Measurements from ENCODE around the gene AMPD3.

Gene AMPD3

GRCh38 chr11:10490398-10491241, 35.6 kb downstream of the AMPD3 start:
- peak in 1 of 2 donors; percentile 13 for DNase-seq

DNA sequence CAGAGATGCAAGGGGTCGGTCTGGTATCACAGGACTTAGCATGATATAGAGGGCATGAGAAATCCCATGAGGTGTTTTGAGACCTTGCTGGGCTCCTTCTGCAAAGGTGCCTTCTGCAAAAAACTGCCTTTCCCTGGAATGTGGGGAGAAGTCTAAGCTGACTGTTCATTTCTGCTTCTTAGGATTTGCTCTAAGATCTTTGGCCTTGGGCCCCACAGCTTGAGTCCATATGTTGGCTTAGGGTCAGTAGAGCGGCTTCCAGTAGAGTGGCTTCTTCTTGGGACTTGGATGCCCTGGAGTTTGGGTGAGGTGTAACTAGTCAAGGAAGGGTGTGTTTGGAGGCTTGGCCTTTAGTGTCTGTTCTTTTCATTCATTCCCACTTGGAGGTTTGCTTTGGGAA, 37.0 kb downstream of the AMPD3 start:
- no peak for DNase-seq

DNA sequence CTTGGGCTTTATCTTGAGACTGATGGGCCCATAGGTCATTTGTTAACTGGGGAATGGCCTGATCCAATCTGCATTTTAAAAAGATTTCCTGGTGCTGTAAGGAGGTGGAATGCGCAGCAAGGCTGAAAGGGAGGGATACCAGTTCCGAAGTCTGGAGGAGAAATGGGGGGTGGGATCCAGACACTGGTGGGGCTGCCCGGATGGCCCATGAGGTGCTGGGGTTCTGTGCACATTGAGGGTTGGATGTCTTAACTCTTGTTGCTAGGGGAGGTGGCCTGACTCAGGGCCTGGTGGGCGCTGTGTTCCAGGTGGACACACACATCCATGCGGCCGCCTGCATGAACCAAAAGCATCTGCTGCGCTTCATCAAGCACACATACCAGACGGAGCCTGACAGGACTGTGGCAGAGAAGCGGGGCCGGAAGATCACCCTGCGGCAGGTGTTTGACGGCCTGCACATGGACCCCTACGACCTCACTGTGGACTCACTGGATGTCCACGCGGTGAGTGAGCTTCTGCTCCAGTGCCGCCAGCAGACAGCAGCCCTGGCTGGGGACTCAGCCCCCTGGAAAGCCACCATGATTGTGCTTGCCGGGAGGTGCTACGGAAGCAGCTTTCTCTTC, 38.1 kb downstream of the AMPD3 start:
- DNase-seq: no peak

DNA sequence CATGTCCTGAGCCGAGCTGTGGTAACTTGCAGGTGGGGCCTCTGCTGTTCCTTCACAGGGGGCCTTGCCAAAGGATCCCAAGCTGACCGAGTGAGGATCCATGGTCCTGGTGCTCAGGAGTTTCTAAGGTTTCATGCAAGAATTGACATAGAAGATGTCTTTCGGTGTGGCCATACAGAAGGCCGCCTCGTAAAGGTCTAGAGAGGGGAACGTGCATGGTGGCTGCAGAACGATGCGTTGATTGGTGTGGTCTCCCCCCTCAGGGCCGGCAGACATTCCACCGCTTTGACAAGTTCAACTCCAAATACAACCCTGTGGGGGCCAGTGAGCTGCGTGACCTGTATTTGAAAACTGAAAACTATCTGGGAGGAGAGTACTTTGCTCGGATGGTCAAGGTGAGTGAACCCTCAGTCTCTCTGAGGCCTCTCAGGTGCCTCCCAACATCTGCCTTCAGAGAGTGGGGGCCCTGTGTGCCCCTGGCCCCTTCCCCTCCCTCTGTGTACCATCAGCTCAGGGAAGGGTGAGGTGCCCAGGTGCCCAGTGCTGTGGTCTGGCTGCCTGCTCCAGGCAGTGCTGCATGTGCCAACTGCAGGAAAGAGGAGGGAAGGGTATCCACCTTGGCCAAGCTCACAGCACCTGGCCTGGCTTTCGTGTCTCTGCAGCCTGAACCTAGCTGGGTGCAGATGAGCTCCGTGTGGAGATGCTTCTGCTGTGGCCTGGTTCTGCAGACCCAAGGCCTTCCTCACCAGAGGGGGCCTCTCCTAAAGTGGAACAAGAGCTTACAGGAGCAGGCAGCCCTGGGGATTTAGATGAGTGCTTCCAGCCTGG, 39.8 kb downstream of the AMPD3 start:
- no peak for DNase-seq

DNA sequence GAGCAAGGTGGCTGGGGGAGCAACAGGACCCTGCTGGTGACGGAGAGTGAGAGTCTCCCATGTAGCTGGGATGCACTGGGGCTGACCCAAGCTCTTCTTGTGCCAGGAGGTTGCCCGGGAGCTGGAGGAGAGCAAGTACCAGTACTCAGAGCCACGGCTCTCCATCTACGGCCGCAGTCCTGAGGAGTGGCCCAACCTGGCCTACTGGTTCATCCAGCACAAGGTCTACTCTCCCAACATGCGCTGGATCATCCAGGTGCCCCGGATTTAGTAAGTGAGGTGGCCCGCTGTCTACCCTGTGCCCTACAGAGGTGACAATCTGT, 40.4 kb downstream of the AMPD3 start:
- DNase-seq: no peak

- no peak for DNase-seq
These were observed 41.4 kb downstream of the AMPD3 start for GRCh38 chr11:10496296-10496936.

- no peak for DNase-seq
These were observed 42.4 kb downstream of the AMPD3 start for GRCh38 chr11:10497371-10498021.

GRCh38 chr11:10498022-10498400, 42.9 kb downstream of the AMPD3 start:
- DNase-seq: no peak

GRCh38 chr11:10498426-10499250, 43.6 kb downstream of the AMPD3 start:
- no peak for DNase-seq

- DNase-seq: no peak
These were observed 44.4 kb downstream of the AMPD3 start for GRCh38 chr11:10499452-10499851.

GRCh38 chr11:10499874-10500601, 45.0 kb downstream of the AMPD3 start:
- DNase-seq: no peak

DNA sequence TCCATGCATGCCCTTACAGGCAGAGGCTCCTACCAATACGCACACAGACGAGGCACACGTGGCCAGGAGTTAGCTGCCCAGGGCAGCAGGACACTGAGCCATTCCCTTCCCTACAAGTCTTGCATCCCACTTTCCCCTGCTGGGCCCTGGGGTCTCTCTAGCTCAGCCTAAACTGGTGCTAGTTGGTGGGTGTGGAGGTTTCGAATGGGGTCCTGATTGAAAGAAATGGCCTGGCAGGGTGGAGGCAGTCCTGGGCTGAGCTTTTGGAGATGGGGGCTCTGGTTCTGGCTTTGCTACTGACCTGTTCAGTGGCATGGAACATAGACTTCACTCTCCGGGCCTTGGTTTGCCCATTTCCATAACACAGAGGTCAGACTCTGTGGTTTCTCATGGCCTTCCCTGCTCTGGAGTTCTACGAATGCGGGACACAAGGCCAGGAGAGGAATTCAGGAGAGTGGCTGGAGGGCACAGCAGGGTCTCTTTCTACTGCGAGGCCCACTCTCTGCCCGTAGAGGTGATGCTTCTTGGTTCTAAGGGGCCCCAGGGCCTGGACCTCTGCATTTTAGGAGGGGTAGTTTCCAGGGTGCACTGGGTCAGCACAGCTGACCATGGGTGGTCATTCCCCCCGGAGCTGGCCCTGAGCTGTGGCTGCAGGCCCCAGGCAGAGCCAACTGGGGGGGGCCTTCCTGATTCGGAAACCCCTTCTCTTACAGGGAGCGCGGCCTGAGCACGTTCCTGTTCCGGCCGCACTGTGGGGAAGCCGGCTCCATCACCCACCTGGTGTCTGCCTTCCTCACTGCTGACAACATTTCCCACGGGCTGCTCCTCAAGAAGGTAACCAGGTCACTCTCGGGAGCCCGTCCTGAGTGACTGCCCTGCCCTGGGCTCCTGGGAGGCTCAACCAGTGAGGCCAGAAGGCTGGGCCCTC, 46.0 kb downstream of the AMPD3 start:
- no peak for DNase-seq

GRCh38 chr11:10502065-10502680, 47.1 kb downstream of the AMPD3 start:
- no peak for DNase-seq

DNA sequence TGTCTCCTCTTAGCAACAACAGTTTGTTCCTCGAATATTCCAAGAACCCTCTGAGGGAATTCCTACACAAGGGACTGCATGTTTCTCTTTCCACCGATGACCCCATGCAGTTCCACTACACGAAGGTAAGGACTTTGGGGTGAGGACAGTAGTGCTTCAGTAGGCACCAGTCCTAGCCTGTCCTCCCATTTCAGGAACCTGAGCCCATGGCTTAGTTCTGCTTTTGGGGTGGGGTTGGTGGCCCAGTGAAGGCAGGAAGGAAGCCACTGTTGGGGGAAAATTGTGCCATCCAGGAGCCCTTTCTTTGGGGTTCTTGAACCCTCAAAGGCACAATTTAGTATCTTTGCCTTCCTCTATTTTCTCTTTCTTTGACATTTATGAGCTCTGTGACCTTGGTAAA, 47.7 kb downstream of the AMPD3 start:
- no peak for DNase-seq

DNA sequence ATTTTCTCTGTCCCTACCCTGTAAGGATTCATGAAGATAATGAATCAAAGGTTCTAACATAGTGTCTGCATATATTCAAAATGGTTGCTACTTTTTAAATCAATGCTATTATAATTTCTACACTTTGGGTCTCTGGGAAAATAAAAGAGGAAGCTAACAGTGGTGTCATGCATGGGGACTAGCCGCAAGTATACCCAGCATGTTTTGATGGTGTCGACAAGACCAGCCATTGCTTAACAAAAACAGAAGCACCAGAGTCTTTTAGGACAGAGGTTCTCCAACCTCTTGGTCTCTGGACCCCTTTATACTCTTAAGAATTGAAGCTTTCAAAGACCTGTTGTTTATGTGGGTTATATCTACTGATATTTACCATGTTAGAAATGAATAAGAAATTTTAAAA, 48.2 kb downstream of the AMPD3 start:
- peak in 1 of 2 donors; percentile 10 for DNase-seq

- no peak for DNase-seq
These were observed 48.9 kb downstream of the AMPD3 start for GRCh38 chr11:10503777-10504480.

DNA sequence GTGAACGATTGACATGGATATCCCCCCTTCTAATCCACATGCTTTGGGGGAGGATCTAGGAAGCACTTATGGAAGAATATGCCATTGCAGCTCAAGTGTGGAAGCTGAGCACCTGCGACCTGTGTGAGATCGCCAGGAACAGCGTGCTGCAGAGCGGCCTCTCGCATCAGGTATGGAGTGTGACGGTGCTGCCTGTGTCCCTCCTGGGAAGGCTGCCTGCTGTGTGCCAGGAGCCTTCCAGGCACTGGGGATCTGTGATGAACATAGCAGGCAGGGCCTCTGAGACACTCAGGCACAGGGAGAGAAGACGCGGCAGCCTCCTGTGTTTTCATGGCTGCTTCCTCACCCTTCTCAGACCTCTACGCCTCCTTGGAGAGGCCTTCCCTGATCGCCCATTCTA, 49.4 kb downstream of the AMPD3 start:
- DNase-seq: no peak

DNA sequence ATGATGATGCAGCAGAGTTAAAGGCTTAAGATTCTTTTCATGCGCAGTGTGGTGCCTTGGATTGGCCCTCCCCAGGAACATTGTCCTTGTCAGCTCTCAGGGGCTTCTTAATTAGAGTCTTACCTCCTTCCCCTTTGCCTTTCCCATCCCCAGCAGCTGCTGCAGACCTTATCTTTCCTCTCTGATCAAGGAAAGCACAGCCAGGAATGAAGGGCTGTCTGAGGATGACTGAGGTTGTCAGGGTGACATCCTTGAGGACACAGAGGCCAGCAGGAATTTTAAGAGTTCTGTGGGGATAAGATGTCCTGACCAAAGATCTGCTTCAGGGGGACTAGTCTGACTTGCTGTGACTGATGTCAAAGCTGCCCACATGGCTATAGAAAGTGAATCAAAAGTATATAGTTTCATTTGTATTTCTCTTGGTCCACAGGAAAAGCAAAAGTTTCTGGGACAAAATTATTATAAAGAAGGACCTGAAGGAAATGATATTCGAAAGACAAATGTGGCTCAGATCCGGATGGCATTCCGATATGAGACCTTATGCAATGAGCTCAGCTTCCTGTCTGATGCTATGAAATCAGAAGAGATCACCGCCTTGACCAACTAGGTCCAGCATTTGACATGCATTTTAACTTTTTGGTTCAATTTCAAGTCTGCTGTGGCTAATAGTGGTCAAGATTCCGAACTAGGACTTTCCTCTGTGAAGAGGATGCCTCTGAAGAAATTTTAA, 50.4 kb downstream of the AMPD3 start:
- no peak for DNase-seq

Measured in bone marrow (tissue), 2 donors.